Tibial artery (tissue), 4 donors: ENCODE measurements around the gene CAPZA1.

Experiments used
- DNase-seq, 2 donors: peaks; one replicate each; pipeline ENCODE4 v3.0.0-alpha.2; 2019
- H3K27ac ChIP-seq, 2 donors: fragments of 200-600 bp; sonication (generic) in 1 of 2; 1 replicate in 1 of 2; 2 replicates in 1 of 2; pipeline ENCODE4 v1.5.1; 2018 to 2019; ENCODE audit warnings: mild to moderate bottlenecking in 1 of 2
- H3K27me3 ChIP-seq, 2 donors: fragments of 200-600 bp; sonication (generic) in 1 of 2; one replicate each; pipeline versions ENCODE4 v1.5.1 to v1.6.0; 2016 to 2019
- H3K36me3 ChIP-seq, 3 donors: fragments of 200-600 bp; sonication (generic) in 2 of 3; one replicate each; pipeline ENCODE4 v1.5.1; 2016 to 2019; ENCODE audit warnings: mild to moderate bottlenecking in 2 of 3
- H3K4me1 ChIP-seq, 4 donors: fragments of 200-600 bp; sonication (generic) in 2 of 4; 1 replicate in 3 of 4; 2 replicates in 1 of 4; pipeline ENCODE4 v1.5.1; 2016 to 2019
- H3K4me3 ChIP-seq, 2 donors: fragments of 200-600 bp; sonication (generic) in 1 of 2; 1 replicate in 1 of 2; 2 replicates in 1 of 2; pipeline ENCODE4 v1.5.1; 2018 to 2019; ENCODE audit warnings: mild to moderate bottlenecking in 2 of 2
- H3K9me3 ChIP-seq, 3 donors: fragments of 200-600 bp; sonication (generic) in 1 of 3; one replicate each; pipeline ENCODE4 v1.5.1; 2016 to 2019
- CTCF ChIP-seq, 2 experiments: fragments of 200-600 bp in 1 of 2; fragments of 450-650 bp in 1 of 2; IDR thresholded peaks; one replicate each; pipeline ENCODE4 v1.5.1; 2017 to 2019; ENCODE audit warnings: antibody characterized with exemption in 2 of 2, mild to moderate bottlenecking in 1 of 2, moderate library complexity in 1 of 2
- intact Hi-C: fragments of 100-400 bp; cut with DNase I; formaldehyde crosslinking; loops from one replicate; pipeline ENCODE4 v1.15.0; 2023; ENCODE audit warnings: low total_unique reads

CAPZA1 gene

GRCh38 chr1:112693821-112694220 is 74.2 kb downstream of the CAPZA1 start:
- Histone ChIP-seq H3K4me3 (no peak overlapping the region), H3K4me1 (peaks cover 0 to 5% (median 0%) of the 10 kb centered on the region in 4 donors), H3K27me3 (no peaks in the 10 kb centered on the region), H3K36me3 (peaks cover 14 to 99% (median 87%) of the 10 kb centered on the region in 3 donors), H3K9me3 (no peaks in the 10 kb centered on the region), H3K27ac (no peak overlapping the region)
- TF ChIP-seq CTCF (IDR thresholded peaks at IDR 0.05): no peak
- DNase-seq: peak in 1 of 2 donors; percentile 10
- intact Hi-C loops: no loop called here

DNA sequence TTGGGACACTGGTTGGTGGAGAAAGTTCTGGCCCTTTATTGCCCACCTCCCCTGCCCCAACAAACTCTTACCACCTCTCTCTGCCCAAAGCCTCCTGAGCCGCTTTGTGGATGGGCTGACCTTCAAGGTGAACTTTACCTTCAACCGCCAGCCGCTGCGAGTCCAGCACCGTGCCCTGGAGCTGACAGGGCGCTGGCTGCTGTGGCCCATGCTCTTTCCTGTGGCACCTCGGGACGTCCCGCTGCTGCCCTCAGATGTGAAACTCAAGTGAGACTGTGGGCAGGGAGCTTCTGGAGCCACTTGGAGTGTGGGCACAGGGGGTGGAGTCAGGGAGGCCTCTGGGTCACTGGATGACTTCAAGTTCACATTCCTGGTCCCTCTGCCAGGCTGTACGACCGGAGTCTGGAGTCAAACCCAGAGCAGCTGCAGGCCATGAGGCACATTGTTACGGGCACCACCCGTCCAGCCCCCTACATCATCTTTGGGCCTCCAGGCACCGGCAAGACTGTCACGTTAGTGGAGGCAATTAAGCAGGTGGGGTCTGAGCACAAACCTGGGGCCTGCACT is 74.8 kb downstream of the CAPZA1 start:
- Histone ChIP-seq H3K4me1 (peaks cover 0 to 11% (median 3%) of the 10 kb centered on the region in 4 donors), H3K27ac (no peak overlapping the region), H3K36me3 (peaks cover 14 to 98% (median 88%) of the 10 kb centered on the region in 3 donors), H3K9me3 (no peaks in the 10 kb centered on the region), H3K4me3 (no peak overlapping the region), H3K27me3 (no peaks in the 10 kb centered on the region)
- TF ChIP-seq CTCF (IDR thresholded peaks at IDR 0.05): no peak
- intact Hi-C loops: no loop called here
- peak in 1 of 2 donors; percentile 7 for DNase-seq

GRCh38 chr1:112695276-112695675 is 75.6 kb downstream of the CAPZA1 start:
- intact Hi-C loops: no loop called here
- H3K4me1 ChIP-seq: peaks cover 6 to 19% (median 10%) of the 10 kb centered on the region in 4 donors
- DNase-seq: peak in 1 of 2 donors; percentile 16
- H3K27ac ChIP-seq: no peak overlapping the region
- no peak for TF ChIP-seq CTCF (IDR thresholded peaks at IDR 0.05)
- peaks cover 14 to 97% (median 88%) of the 10 kb centered on the region in 3 donors for H3K36me3 ChIP-seq
- no peak overlapping the region for H3K4me3 ChIP-seq
- no peaks in the 10 kb centered on the region for H3K27me3 ChIP-seq
- no peaks in the 10 kb centered on the region for H3K9me3 ChIP-seq

DNA sequence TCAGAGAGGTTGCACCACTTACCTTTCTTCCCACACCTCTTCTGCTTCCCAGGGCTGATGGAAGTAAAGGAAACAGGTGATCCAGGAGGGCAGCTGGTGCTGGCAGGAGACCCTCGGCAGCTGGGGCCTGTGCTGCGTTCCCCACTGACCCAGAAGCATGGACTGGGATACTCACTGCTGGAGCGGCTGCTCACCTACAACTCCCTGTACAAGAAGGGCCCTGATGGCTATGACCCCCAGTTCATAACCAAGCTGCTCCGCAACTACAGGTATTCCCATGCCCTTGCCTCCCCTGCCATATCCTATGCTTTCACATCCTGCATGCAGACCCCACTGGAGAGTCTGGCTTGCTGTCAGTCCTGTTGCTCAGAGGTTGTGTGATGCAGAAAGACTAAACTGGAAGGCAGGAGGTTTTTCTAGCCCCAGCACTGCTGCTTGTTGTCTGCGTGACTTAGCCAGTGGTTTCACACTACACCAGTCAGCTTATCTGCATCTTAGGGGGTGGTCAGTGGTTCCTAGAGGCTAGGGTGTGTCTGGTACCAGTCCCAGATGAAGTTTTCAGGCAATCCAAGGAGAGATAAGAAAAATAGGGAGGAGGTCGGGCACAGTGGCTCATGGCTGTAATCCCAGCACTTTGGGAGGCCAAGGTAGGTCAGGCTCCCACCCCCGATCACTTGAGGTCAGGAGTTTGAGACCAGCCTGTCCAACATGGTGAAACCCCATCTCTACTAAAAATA is 77.1 kb downstream of the CAPZA1 start:
- intact Hi-C loops: no loop called here
- Histone ChIP-seq H3K4me1 (peaks cover 16 to 34% (median 25%) of the 10 kb centered on the region in 4 donors), H3K36me3 (peaks cover 5 to 90% (median 82%) of the 10 kb centered on the region in 3 donors), H3K27me3 (no peaks in the 10 kb centered on the region), H3K9me3 (no peaks in the 10 kb centered on the region), H3K4me3 (no peak overlapping the region), H3K27ac (no peak overlapping the region)
- peak in 1 of 2 donors; percentile 4 for DNase-seq
- no peak for TF ChIP-seq CTCF (IDR thresholded peaks at IDR 0.05)

DNA sequence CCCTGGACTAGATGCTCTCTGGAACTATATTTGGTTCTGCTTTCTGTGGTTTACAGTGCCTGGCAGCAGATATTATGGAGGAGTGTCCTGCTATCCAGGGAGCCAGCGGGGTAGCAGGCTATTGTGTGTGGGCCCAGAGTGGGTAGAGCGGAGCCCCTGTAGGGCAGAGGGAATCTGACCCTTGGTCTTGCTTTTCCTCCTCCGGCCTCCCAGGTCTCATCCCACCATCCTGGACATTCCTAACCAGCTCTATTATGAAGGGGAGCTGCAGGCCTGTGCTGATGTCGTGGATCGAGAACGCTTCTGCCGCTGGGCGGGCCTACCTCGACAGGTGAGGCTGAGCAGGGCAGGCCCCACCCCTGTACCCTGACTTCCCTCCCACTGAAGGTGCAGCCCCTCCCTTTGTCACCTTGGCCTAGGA is 78.2 kb downstream of the CAPZA1 start:
- Histone ChIP-seq H3K36me3 (peaks cover 6 to 90% (median 81%) of the 10 kb centered on the region in 3 donors), H3K9me3 (no peaks in the 10 kb centered on the region), H3K4me1 (peaks cover 16 to 44% (median 30%) of the 10 kb centered on the region in 4 donors), H3K27ac (no peak overlapping the region), H3K27me3 (no peaks in the 10 kb centered on the region), H3K4me3 (no peak overlapping the region)
- DNase-seq: no peak
- intact Hi-C loops: no loop called here
- TF ChIP-seq CTCF (IDR thresholded peaks at IDR 0.05): no peak
